Measurements from ENCODE around the gene MYF5. TPM values are rescaled to one million over a fixed set of nuclear protein-coding genes. Genes with fewer than 3 reads are reported as not detected.

Gene MYF5
- total and polyA plus RNA-seq, 9 of the 15 experiments (the other 6 are each of a cell fraction or from before 2014, with no cell fraction given) = not detected

DNA sequence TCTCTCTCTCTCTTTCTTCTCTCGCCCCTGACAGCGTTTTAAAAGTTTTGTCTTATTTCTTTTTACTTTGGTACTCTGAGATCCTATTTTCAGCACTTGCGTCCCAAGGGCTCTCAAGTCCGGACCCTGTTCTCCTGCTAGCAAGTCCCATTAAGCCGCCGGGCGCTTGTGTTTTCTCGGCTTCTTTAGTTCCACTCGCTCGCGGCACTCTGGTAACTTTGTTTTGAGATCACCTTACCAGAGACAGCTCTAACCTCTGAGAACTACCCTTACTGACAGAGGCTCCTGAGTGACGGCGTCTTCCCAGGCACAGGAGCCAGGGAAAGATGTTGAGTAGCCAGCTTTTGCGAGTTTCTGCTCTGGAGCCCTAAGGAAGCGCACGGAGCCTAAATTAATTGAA, 2.7 kb upstream of the MYF5 start:
- ChIA-PET CTCF (ENCODE audit: low intra/inter-chr PET ratio) (no interaction called here), POLR2A (no interaction called here)
- Histone ChIP-seq H2AFZ (ENCODE audit: low read depth, low read length) (no peak overlapping the region), H4K20me1 (replicated peaks; ENCODE audit: control insufficient read depth, insufficient read depth, low read length) (no peaks in the 10 kb centered on the region), H3K9me3 (replicated peaks; ENCODE audit: control insufficient read depth, insufficient read depth, low read depth, low read length) (no peaks in the 10 kb centered on the region), H3K4me2 (ENCODE audit: insufficient read depth, low read length) (no peak overlapping the region), H3K4me3 (no peak overlapping the region), H3K4me1 (replicated peaks in 1 of 2; ENCODE audit: control insufficient read depth in 2 of 2, insufficient read depth in 2 of 2, low read length in 2 of 2) (no peaks in the 10 kb centered on the region), H3K27ac (ENCODE audit: extremely low read depth, low read depth, low read length) (no peak overlapping the region), H3K27me3 (ENCODE audit: control insufficient read depth in 2 of 2, insufficient read depth in 2 of 2, low read length in 2 of 2) (no peaks in the 10 kb centered on the region), H3K36me3 (ENCODE audit: control insufficient read depth, insufficient read depth, low read length) (no peaks in the 10 kb centered on the region), H3K9me1 (ENCODE audit: control insufficient read depth, insufficient read depth, low read length) (no peaks in the 10 kb centered on the region), H3K79me2 (ENCODE audit: control insufficient read depth, insufficient read depth, low read length) (no peaks in the 10 kb centered on the region), H3K9ac (ENCODE audit: insufficient read depth in 1 of 2, low read depth in 2 of 2, low read length in 2 of 2) (no peak overlapping the region)
- TF ChIP-seq ZBTB5 (IDR thresholded peaks at IDR 0.05) = no peak
- TF ChIP-seq SIN3B (IDR thresholded peaks at IDR 0.05; ENCODE audit: low read depth) = no peak
- TF ChIP-seq ZNF583 (CRISPR knock-in tag; IDR thresholded peaks at IDR 0.05) = no peak
- TF ChIP-seq CHD1 (IDR thresholded peaks at IDR 0.05; ENCODE audit: low read length) = no peak
- under 1% methylated on average over 14 of the region's 16 CpGs for WGBS (ENCODE audit: insufficient coverage, low coverage, missing lambda C conversion rate)
- intact Hi-C loops (cut with micrococcal nuclease) (no loop called here), in situ Hi-C loops (cut with MboI) (no loop called here)
- ATAC-seq (no peak), FAIRE-seq (no peak), DNase-seq (ENCODE audit: extremely low read depth in 1 of 4, low spot score in 3 of 4) (no peak)
- BruUV-seq (replicated peaks) = no TSS peak

DNA sequence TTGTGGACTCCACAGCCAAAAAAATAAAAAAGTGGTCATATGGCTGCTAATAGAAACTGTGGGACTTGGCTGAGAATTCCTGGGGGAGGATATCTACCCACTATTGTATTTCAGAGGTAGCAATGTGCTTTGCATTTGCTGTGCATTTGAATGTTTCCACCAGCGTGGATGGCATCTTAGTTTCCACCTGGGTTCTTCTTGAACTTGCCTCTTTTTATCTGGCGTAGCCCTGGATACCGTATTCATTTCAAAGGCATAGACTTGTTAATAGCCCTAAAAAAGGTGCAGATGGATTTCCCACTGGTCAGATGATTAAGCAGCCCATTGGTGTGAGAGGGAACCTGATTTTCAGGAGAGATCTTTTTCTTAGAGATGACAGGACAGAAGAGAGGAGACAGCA, 1.9 kb upstream of the MYF5 start:
- H3K4me1 ChIP-seq (replicated peaks in 1 of 2; ENCODE audit: control insufficient read depth in 2 of 2, insufficient read depth in 2 of 2, low read length in 2 of 2) = no peaks in the 10 kb centered on the region
- WGBS (ENCODE audit: insufficient coverage, low coverage, missing lambda C conversion rate) = 3% methylated on average over 3 of the region's 3 CpGs
- no peaks in the 10 kb centered on the region for H4K20me1 ChIP-seq (replicated peaks; ENCODE audit: control insufficient read depth, insufficient read depth, low read length)
- H3K9me3 ChIP-seq (replicated peaks; ENCODE audit: control insufficient read depth, insufficient read depth, low read depth, low read length) = no peaks in the 10 kb centered on the region
- no peak overlapping the region for H2AFZ ChIP-seq (ENCODE audit: low read depth, low read length)
- ATAC-seq (no peak), FAIRE-seq (no peak), DNase-seq (ENCODE audit: extremely low read depth in 1 of 4, low spot score in 3 of 4) (no peak)
- H3K79me2 ChIP-seq (ENCODE audit: control insufficient read depth, insufficient read depth, low read length) = no peaks in the 10 kb centered on the region
- no peaks in the 10 kb centered on the region for H3K27me3 ChIP-seq (ENCODE audit: control insufficient read depth in 2 of 2, insufficient read depth in 2 of 2, low read length in 2 of 2)
- ChIA-PET CTCF (ENCODE audit: low intra/inter-chr PET ratio) (no interaction called here), POLR2A (no interaction called here)
- in situ Hi-C loops (cut with MboI) (no loop called here), intact Hi-C loops (cut with micrococcal nuclease) (no loop called here)
- H3K27ac ChIP-seq (ENCODE audit: extremely low read depth, low read depth, low read length) = no peak overlapping the region
- H3K9ac ChIP-seq (ENCODE audit: insufficient read depth in 1 of 2, low read depth in 2 of 2, low read length in 2 of 2) = no peak overlapping the region
- no peaks in the 10 kb centered on the region for H3K36me3 ChIP-seq (ENCODE audit: control insufficient read depth, insufficient read depth, low read length)
- H3K4me3 ChIP-seq = no peak overlapping the region
- H3K9me1 ChIP-seq (ENCODE audit: control insufficient read depth, insufficient read depth, low read length) = no peaks in the 10 kb centered on the region
- no TSS peak for BruUV-seq (replicated peaks)
- H3K4me2 ChIP-seq (ENCODE audit: insufficient read depth, low read length) = no peak overlapping the region
- no peak for TF ChIP-seq TRIM28 (IDR thresholded peaks at IDR 0.05)
- TF ChIP-seq GTF2F1 (IDR thresholded peaks at IDR 0.05; ENCODE audit: low read depth, low read length) = no peak
- TF ChIP-seq, protein P1, sequence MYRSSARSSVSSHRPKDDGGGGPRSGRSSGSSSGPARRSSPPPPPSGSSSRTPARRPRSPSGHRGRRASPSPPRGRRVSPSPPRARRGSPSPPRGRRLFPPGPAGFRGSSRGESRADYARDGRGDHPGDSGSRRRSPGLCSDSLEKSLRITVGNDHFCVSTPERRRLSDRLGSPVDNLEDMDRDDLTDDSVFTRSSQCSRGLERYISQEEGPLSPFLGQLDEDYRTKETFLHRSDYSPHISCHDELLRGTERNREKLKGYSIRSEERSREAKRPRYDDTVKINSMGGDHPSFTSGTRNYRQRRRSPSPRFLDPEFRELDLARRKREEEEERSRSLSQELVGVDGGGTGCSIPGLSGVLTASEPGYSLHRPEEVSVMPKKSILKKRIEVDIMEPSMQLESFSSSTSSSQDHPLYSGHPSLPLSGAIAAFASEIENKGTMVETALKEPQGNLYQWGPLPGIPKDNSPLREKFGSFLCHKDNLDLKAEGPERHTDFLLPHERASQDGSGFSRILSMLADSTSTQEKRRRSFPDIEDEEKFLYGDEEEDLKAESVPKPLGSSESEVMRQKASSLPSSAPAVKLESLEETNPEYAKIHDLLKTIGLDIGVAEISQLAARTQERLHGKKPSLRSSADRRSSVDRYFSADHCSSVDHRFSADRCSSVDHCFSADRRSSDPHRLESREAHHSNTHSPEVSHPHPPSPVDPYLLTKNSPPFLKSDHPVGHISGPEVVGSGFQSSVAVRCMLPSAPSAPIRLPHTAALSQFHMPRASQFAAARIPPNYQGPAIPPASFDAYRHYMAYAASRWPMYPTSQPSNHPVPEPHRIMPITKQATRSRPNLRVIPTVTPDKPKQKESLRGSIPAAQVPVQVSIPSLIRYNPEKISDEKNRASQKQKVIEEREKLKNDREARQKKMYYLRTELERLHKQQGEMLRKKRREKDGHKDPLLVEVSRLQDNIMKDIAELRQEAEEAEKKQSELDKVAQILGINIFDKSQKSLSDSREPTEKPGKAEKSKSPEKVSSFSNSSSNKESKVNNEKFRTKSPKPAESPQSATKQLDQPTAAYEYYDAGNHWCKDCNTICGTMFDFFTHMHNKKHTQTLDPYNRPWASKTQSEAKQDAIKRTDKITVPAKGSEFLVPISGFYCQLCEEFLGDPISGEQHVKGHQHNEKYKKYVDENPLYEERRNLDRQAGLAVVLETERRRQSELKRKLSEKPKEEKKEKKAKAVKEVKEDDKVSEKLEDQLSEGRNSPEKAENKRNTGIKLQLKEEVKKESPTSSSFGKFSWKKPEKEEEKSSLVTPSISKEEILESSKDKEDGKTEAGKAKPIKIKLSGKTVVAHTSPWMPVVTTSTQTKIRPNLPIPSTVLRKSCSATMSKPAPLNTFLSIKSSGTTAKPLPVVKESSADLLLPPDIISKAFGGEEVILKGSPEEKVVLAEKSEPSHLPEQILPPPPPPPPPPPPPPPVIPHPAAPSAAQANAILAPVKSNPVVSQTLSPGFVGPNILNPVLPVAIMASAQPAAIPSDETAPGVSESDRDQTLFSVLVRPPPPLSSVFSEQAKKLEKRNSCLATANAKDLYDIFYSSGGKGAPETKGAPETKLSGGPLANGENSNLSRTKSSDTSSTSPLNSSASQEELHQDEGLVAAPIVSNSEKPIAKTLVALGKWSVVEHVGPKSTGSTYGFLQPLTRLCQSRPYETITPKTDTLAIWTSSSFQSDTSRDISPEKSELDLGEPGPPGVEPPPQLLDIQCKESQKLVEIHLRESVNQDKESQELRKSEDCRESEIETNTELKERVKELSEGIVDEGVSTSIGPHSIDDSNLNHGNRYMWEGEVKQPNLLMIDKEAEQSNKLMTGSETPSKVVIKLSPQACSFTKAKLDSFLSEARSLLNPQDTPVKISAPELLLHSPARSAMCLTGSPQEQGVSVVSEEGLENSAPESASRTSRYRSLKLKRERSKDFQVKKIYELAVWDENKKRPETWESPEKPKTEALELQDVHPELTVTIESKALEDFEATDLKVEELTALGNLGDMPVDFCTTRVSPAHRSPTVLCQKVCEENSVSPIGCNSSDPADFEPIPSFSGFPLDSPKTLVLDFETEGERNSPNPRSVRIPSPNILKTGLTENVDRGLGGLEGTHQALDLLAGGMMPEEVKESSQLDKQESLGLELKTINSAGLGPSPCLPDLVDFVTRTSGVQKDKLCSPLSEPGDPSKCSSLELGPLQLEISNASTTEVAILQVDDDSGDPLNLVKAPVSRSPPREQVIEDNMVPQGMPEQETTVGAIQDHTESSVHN (IDR thresholded peaks at IDR 0.05; ENCODE audit: borderline replicate concordance in 1 of 2, low read depth in 1 of 2) = no peak

Data from K562 (cell line).